CMK (cell line): ENCODE results near the gene KDM4B.
A peak's percentile ranks its signal among the peaks of the same experiment; 100 is the strongest.

Experiments
- DNase-seq: peaks from one replicate; pipeline ENCODE4 v3.0.0-alpha.2; 2010; ENCODE audit warnings: low read depth

Gene KDM4B

DNA sequence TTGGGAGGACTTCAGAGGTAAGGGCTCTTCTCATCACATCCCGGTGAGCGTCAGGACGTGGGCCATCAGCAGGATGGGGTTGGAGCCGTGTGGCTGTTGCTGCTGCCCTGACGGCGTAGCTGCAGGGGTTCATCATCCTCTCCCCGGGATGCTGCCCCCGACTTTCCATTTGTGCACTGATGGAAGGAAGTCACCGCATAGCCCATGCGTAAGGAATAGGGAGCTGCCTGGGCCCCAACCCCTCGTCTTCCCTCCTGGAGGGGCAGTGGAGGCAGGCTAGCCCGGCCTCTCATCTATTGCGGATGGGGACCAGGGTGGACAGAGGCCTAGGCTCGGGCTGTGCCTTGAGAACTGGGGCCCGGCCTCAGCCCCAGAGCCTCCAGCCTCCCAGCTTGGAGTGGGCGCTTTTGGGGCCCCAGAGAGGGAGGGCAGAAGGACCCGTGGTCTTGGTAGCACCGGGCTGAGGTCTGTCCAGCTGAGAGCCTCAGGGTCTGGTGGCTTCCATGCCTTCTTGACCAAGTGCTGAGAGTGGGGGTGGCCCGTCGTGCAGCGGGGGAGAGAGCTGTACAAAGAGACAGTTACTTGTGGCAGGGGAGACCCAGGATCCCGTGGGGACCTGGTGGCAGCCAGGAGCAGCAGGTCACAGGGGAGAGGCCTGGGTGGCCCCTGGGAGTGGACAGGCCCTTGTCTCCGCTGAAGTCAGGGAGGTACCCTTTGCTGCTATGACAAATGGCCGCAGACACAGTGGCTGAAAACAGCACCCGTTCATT lies 44.0 kb downstream of the KDM4B start:
- no peak for DNase-seq

DNA sequence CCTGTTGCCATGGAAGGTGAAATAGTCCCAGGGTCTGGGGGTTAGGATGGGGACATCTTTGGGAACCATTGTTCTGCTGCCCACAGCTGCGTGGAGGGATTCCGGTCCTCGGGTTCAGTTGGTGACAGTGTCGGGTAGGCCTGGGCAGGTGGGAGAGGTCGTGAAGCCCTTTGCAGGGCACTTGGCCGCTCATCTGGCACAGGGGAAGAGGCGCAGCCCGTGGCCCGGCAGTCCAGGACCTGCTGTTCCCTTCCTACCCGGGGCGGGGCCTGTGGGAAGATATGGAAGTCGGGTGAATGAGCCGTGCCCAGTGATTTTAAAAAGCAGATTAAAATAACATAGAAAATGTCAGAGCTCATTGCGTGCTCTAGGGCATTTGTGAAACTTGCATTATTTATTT lies 44.8 kb downstream of the KDM4B start:
- DNase-seq: no peak

DNA sequence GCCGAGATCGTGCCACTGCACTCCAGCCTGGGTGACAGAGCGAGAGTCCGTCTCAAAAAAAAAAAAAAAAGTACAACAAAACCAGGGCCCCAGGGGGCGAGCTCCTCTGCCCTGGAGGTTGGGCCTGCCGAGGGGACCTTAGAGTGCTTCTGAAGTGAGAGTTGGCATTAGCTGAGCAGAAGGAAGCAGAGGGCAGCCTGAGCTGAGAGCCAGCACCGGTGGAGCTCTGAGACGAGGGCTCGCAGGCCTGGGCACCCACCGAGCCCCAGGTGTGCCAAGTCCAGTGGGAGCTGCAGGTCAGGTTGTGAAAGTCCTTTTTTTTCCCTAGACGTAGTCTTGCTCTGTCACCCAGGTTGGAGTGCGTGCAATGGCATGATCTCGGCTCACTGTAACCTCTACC lies 46.0 kb downstream of the KDM4B start:
- no peak for DNase-seq

DNA sequence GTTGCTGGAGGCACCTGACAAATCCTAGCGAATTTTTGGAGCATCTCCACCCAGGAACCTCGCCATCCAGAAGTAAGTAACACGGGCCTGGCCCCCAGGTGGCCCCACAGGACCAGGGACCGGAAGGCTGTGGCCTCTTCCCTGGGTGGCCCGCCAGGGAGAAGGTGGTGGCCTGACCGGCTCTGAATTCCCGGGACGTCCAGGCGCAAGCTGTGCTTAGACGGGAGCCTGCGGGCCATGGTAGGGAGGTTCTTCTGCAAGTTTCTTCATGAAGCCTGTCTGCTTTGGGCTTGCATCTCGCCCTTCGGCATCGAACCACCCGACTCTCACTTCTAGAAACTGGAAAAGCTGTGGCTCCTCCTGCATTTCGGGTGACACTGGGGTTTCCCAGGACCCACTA lies 47.4 kb downstream of the KDM4B start:
- DNase-seq: no peak

DNA sequence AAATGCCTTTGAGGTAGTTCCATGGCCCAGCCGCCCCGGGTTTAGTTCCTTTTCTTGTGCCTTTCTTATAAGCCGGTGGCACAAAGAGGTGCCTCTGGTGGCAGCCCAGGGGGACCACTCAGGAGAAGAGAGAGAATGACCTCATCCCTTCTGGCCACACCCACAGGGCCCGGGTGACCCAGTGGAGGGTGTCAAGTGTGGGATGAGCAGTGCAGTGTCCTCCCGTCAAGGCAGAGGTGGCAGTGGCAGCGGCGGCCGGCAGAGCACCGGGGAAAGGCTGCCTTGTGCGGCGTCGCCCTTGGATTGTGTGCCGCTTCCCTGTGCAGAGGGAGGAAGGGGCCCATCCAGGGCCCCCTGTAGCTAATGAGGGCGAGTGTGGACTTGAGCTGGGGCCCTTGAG lies 47.9 kb downstream of the KDM4B start:
- DNase-seq: no peak

DNA sequence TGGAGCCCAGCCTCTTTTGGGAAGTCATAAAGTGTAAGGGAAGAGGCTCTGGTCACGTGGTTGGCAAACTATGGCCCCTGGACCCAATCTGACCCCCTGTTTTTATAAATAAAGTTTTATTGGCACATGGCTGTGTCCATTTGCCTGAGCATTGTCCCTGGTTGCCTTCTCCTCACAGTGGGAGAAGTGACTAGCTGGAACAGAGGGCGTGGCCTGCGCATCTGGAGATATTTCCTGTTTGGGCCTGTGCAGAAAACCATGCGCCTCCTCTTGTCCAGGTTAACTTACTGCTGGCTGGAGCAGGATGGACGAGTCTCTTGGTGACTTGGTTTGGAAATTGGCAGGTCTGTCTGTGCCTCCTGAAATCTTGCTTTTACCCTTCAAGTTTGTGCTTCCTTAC lies 48.3 kb downstream of the KDM4B start:
- no peak for DNase-seq

DNA sequence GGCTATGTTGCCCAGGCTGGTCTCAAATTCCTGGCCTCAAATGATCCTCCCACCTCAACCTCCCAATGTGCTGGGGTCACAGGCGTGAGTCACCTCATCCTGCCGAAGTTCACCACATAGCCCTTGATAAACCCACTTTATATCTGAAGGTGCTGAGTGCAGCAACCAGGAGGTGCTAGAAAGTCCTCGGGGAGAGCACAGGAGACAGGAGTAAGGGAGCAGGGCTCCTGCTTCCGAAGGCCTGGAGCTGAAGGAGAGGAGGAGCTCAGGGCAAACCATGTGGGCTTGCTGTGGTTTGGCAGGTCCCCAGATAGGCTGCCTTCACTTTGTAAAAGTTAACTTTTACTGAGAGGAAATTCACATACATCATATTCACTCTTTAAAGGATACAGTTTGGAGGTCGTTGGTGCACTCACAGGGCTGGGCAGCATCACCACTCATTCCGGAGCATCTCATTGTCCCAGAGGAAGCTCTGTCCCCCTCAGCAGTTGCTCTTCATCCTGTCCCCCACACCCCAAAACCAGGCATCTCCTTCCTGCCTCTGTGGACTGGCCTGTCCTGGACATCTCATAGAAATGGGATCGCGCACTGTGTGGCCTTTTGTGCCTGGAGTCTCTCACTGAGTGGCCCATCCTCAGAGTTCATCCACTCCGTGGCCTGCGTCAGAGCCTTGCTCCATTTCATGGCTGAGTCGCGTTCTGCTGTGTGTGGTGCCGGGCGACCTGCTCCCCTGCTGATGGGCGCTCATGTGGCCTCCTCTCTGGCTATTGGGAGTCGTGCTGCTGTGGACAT lies 49.5 kb downstream of the KDM4B start:
- DNase-seq: no peak

DNA sequence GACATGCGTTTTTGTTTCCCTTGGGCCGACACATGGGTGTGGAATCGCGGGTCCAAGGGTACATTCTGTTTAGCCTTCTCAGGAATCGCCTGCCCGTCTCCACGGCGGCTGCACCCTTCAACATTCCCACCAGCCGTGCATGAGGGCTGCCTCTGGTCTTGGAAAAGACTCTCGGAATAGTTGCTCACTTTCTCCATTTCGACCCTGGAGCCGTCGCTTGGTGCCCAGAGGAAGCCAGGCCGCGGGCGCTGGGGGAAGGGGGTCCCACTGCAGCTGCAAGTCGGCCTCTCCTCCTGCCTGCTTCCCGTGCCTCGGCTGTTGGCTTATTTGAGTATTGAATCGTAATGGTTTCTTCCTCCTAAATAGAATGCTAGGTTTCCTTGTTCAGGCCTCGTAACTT lies 51.5 kb downstream of the KDM4B start:
- DNase-seq: no peak

DNA sequence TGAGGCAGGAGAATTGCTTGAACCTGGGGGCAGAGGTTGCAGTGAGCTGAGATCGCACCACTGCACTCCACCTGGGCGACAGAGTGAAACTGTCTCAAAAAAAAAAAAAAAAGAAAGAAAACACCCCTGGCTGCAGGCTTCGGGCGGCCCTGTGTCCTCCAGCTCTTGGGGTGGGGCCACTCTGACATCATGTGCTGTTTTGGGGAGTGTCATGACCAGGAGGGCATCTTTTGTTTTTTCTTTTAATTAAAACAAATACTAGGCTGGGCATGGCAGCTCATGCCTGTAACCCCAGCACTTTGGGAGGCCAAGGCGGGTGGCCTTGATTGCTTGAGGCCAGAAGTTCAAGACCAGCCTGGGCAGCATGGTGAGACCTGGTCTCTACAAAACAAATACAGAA lies 52.1 kb downstream of the KDM4B start:
- DNase-seq: no peak

DNA sequence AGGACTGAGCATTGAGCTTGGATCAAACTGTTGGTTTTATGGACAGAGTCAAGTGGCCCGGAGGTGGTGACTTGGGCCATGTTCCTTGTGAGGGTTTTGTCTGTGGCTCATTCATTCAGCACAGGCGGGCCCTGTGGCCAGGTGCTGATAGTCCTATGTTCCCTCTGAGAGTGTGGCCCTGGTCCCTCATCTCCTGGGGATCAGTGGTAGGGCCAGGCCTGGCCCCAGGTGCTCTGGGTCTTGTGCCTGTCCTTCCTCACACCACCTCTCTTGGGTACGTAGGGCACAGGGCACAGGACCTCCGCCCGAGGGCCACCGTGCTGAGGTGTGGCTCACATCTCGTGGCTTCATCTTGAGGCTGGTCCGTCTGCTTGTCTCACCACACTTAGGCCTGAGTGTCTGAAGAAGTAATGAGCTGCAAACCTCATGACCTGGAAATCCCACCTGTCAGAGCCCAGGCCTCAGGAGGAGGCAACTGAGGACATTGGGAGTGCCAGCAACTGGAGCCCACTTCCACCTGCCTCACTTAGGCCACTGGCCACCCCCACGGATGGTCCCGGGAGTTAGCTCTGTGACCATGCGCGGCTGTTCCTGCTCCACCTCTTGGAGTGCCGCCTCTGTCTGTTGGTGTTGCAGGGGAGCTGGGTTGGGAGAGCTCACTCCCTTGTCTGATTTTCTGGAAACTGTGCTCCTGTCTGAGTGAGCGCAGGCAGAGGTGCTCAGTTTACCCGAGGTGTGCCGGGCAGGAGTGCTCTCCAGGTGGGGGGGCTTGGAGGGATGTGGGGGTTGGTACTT lies 53.4 kb downstream of the KDM4B start:
- DNase-seq: no peak

DNA sequence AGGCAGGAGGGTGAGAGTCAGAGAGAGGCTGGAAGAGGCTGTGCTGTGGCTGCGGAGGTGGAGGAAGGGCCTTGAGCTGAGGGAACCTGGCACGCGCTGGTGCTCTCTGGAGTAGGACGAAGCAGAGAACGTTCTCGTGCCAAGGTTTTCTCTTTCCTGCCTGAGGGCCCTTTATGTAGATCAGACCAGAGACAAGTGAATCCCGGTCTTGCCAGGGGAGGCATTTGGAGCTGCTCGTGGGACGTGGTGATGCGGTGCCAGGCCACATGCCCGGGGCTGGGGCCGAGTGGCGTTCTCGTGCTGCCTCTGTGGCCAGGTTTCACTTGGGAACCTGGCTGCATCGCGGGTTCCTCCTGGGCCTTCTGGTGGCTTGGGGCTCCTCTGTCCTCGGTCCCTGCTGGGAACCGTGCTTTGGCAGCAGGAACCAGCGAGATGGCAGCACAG lies 54.2 kb downstream of the KDM4B start:
- no peak for DNase-seq

DNA sequence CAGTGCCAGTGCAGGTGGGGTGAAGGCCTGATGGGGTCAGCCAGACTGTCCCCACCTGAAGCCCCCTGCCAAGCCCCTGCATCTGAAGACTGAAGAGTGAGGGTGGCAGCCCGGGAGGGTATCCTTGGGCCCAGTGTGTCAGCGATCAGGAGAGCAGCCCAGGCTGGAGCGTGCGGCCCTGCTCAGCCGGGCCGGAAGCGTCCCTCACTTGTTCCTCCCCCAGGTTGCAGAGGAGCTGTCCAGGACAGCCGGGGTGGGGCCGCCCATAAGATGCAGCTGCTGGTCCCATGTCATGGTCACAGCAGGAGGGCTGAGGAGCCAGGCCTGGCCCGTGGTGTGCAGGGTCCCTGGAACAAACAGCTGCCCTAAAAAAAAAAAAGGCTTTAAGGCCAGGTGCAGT lies 55.4 kb downstream of the KDM4B start:
- no peak for DNase-seq

DNA sequence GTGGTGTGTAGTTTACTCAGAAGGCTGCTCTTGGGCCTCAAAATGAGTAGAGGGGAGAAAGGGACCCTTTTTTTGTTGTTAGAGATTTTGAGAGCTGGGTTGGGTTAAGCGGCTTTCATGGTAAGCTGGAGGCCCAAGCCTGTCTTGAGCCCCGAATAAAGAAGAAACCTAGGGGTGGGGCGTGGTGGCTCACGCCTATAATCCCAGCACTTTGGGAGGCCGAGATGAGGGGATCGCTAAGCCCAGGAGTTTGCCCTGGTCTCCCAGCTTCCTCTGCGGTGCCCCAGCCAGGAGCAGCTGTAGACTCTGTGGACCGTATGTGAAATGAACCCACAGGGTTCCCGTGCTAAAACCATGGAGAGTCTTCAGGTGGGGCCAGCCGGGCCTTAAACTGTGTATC lies 56.1 kb downstream of the KDM4B start:
- no peak for DNase-seq

DNA sequence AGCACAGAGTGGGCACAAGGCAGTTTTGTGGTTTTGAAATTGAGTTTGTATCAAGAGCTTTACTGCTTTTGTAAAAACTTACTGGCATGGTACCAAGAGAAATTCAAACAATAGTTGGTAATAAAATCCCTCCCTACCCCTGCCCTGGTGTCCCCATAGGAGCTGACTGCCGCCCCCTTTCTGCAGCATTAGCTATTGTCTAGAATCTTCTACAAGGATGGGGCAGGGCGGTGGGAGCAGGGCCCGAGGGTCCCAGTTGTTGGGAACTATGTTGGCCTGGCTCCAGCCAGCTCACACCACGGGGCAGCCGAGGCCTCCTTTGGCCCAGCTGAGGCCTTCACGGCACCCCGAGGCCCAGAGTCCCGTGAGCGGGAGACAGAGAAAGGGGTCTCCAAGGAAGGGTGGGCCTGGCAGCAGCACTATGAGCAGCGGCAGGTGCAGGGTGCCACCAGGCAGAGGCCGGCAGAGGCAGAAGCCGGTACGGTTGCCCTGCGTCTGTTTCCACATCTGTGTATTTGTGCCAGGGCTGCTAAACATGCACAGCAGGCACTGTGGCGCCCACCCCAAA lies 57.9 kb downstream of the KDM4B start:
- DNase-seq: no peak

DNA sequence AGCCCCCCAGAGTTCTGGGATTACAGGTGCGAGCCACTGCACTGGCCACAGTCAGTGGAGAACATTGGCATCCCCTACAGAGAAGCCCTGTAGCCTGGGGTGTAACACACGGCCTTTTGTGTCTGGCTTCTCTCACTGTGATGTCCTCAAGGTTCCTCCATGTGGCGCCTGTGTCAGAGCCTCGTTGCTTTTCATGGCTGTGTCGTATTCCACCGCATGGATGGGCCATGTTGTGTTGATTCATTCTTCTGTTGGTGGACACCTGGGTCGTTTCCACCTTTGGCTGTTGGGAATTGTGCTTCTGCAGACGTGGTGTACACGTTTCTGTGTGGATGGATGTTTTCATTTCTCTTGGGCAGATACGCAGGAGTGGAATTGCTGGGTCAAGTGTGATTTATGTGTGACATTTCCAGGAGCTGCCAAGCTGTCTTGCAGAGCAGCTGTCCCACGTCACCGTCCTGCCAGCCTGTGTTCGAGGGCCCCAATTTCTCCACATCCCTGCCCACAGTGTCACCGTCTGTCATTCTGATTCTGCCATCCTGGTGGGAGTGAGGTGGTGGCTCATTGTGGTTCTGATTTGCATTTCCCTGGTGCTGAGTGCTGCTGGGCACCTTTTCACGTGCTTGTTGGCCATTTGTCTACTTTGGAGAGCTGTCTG lies 59.4 kb downstream of the KDM4B start:
- no peak for DNase-seq

DNA sequence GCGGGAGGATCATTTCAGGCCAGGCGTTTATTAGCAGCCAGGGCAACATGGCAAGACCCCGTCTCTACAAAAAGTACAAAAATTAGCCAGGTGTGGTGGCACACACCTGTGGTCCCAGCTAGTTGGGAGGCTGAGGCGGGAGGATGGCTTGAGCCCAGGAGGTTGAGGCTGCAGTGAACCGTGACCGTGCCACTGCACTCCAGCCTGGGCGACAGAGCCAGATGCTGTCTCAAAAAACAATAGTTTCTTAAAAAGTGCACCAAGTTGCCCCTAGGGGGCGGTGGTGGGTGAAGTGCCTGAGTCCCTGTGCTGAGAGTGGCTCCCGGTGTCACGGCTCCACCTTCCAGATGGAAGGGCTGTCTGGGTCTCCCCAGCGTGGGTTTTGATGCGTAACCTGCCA lies 60.7 kb downstream of the KDM4B start:
- DNase-seq: peak; percentile 29

DNA sequence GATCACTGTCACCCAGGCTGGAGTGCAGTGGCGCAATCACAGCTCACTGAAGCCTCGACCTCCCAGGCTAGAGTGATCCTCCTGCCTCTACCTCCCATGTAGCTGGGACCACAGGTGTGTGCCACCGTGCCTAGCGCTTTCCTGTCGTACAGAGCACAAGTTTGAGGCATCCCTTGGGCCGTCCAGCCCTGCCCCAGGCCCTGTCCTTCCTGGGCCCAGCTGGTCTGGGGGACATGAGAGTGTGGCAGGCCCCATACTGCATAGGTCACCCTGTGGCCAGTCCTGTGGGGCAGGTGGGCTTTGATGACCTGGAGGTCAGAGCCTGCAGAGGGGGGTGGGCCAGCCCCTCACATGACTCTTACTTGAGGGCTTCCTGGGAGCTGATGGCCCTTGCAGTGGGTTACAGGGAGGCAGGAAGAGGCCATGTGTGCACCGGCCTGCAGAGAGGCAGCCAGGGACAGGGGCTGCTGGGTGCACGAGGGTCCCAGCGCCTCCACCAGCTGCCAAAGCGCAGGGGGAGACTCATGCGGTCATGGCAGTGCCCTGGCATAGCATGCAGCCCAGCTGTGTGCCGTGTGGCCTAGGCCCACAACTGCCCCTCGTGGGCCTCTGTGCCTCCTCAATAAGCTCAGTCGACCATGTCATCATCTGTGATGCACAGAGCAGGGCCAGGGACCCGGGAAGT lies 61.4 kb downstream of the KDM4B start:
- no peak for DNase-seq

DNA sequence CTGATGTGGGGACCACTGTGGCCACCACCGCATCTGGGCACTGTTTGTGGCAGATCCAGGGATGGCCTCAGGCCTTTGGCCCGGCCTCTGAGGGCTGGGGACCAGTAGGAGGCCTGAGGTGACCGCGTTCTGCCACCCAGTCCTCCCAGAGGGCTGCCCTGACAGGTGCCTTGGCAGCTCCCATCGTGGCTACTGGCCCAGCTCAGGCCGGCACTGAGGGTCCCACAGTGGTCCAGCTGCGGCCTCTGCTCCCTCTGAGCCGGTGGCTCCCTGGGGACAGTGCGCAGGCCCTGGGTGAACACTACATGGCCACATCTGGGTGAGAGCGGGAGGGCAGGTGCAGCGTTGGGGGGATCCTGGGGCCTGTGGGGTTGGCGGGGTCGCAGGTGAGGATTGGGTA lies 61.9 kb downstream of the KDM4B start:
- no peak for DNase-seq

DNA sequence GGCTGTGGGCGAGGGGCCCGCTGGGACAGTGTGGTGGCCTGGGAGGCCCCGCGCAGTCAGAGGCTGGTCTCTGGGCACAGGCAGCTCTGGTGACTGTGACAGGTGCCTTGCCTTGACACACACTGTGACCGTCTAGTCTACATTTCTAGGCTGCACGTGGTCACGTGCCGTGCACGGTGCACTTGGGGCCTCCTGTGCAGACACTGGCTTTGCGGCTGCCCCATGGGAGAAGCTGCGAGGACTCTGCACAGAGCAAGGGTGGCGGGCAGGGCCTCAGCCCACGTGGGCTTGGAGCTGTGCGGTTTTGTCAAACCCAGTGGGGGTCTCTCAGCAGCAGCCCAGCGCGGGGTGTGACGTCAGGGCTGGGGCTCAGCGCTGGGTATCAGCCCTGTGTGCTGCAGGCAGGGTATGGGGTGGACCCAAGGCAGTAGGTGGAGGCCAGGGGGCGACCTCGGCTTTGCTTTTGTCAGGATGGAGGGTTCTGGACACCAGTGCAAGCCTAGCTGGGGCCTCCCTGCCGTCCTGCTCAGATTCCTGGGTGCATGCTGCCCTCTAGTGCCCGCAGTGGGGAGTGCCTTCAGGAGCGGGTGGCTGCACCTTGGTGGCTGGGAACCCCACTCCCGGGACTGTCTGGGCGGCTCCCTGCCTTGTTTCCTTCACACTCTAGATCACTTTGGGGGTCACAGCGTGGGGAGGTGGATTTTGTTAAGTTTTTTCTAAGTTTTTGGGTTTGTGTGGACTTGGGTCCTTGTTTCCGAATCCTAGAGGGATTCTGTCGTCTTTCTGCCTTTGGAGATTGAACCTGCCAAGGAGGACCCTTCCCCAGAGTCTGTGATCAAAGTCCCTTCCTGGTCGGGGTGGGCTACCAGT lies 62.6 kb downstream of the KDM4B start:
- peak; percentile 54 for DNase-seq
